ENCODE measurements around the gene SARS1.

DNA sequence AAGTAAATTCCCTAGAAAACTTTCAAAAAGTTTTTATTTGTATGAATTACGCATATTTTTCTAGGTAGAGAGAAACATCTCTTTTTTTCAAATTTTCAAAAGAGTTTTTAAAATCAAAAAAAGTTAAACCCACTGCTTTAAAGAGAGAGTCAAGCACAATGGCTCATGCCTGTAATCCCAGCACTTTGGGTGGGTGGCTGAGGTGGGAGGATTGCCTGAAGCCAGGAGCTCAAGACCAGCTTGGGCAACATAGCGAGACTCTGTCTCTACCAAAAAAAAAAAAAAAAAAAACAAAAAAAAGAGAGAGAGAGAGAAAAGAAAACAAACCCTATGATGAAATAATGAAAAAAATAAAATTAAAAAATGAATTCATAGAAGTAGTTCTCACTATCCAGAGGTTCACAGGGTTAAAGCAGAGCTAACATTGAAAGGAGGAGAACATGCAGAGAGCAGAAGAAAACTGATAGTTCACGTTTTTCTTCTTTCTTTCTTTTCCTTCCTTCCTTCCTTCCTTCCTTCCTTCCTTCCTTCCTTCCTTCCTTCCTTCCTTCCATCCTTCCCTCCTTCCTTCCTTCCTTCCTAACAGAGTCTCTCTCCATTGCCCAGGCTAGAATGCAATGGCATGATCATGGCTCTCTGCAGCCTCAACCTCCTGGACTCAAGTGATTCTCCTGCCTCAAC, 30.5 kb upstream of the SARS1 start:
- TF ChIP-seq, protein P1, sequence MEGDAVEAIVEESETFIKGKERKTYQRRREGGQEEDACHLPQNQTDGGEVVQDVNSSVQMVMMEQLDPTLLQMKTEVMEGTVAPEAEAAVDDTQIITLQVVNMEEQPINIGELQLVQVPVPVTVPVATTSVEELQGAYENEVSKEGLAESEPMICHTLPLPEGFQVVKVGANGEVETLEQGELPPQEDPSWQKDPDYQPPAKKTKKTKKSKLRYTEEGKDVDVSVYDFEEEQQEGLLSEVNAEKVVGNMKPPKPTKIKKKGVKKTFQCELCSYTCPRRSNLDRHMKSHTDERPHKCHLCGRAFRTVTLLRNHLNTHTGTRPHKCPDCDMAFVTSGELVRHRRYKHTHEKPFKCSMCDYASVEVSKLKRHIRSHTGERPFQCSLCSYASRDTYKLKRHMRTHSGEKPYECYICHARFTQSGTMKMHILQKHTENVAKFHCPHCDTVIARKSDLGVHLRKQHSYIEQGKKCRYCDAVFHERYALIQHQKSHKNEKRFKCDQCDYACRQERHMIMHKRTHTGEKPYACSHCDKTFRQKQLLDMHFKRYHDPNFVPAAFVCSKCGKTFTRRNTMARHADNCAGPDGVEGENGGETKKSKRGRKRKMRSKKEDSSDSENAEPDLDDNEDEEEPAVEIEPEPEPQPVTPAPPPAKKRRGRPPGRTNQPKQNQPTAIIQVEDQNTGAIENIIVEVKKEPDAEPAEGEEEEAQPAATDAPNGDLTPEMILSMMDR (conservative IDR thresholded peaks at IDR 0.05 in 1 of 2, IDR thresholded peaks at IDR 0.05 in 1 of 2; ENCODE audit: low read depth in 1 of 2, low read length in 2 of 2), result no peak
- TF ChIP-seq EZH2 (IDR thresholded peaks at IDR 0.05; ENCODE audit: low read length, missing control alignments), result no peak
